DND-41 (cell line): ENCODE results near the gene ACER3.

Source experiments
- EZH2 ChIP-seq: IDR thresholded peaks from 3 replicates; pipeline ENCODE4 v1.6.1; 2012; ENCODE audit warnings: borderline replicate concordance, low read depth, mild to moderate bottlenecking, moderate library complexity, low read length, inconsistent platforms; ENCODE audit not compliant: severe bottlenecking
- TF ChIP-seq, protein P1 (sequence below): IDR thresholded peaks from 2 replicates; pipeline ENCODE4 v1.5.1; 2012; ENCODE audit warnings: borderline replicate concordance, low read length, moderate library complexity, mild to moderate bottlenecking; ENCODE audit not compliant: poor library complexity, severe bottlenecking; ENCODE audit errors: extremely low read depth

GRCh38 chr11:77072851-77073327 lies 212.2 kb downstream of the ACER3 start:
- TF ChIP-seq, protein P1, sequence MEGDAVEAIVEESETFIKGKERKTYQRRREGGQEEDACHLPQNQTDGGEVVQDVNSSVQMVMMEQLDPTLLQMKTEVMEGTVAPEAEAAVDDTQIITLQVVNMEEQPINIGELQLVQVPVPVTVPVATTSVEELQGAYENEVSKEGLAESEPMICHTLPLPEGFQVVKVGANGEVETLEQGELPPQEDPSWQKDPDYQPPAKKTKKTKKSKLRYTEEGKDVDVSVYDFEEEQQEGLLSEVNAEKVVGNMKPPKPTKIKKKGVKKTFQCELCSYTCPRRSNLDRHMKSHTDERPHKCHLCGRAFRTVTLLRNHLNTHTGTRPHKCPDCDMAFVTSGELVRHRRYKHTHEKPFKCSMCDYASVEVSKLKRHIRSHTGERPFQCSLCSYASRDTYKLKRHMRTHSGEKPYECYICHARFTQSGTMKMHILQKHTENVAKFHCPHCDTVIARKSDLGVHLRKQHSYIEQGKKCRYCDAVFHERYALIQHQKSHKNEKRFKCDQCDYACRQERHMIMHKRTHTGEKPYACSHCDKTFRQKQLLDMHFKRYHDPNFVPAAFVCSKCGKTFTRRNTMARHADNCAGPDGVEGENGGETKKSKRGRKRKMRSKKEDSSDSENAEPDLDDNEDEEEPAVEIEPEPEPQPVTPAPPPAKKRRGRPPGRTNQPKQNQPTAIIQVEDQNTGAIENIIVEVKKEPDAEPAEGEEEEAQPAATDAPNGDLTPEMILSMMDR = no peak
- TF ChIP-seq EZH2 = no peak
